ENCODE measurements around the gene C9orf153.

DNA sequence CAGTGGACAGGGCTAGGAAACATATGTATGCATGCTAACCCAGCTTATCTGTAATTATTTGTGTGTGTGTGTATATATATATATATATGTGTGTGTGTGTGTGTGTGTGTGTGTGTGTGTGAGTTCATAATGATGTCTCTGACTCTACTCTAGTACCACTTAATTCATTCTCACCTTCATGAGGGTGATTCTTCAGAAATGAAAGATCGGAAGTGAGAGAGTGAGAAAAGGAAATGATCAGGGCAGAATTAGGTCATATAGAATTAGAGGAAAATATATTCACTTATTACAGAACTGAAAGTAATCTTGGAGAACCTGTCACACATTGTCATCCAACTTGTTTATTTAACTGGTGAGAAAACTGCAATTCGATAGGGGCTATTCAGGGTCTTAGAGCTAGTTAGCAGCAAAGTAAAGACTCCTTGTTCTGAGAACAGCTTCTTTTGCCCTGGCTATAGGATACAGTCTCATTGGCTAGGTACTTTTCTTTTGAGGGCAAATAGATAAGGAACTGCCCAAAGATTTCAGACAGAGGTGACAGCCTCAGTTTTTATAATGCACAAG lies 58.8 kb downstream of the C9orf153 start:
- TF ChIP-seq, protein P1, sequence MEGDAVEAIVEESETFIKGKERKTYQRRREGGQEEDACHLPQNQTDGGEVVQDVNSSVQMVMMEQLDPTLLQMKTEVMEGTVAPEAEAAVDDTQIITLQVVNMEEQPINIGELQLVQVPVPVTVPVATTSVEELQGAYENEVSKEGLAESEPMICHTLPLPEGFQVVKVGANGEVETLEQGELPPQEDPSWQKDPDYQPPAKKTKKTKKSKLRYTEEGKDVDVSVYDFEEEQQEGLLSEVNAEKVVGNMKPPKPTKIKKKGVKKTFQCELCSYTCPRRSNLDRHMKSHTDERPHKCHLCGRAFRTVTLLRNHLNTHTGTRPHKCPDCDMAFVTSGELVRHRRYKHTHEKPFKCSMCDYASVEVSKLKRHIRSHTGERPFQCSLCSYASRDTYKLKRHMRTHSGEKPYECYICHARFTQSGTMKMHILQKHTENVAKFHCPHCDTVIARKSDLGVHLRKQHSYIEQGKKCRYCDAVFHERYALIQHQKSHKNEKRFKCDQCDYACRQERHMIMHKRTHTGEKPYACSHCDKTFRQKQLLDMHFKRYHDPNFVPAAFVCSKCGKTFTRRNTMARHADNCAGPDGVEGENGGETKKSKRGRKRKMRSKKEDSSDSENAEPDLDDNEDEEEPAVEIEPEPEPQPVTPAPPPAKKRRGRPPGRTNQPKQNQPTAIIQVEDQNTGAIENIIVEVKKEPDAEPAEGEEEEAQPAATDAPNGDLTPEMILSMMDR (conservative IDR thresholded peaks at IDR 0.05; ENCODE audit: low read depth, low read length), result no peak
- no peak for TF ChIP-seq EZH2 (IDR thresholded peaks at IDR 0.05; ENCODE audit: low read length, unreplicated experiment)

All from PC-3 (cell line).